Esophagus (tissue), 2 donors: ENCODE measurements around the gene POFUT2. TPM values are rescaled to one million over a fixed set of nuclear protein-coding genes. Genes with fewer than 3 reads are reported as not detected.

Source experiments
- H3K27ac ChIP-seq, 2 donors: one replicate each; pipeline ENCODE4 v1.5.1; 2013; ENCODE audit warnings: low read depth in 2 of 2, mild to moderate bottlenecking in 2 of 2, inconsistent platforms in 1 of 2, low read length in 1 of 2, moderate library complexity in 1 of 2
- H3K27me3 ChIP-seq, 2 donors: one replicate each; pipeline ENCODE4 v1.6.1; 2013; ENCODE audit warnings: low read length in 2 of 2, control low read depth in 1 of 2, mild to moderate bottlenecking in 1 of 2; ENCODE audit not compliant: insufficient read depth in 2 of 2, control insufficient read depth in 1 of 2
- H3K36me3 ChIP-seq, 2 donors: one replicate each; pipeline ENCODE4 v1.6.1; 2013; ENCODE audit warnings: low read length in 1 of 2; ENCODE audit not compliant: control insufficient read depth in 2 of 2, insufficient read depth in 2 of 2
- H3K4me1 ChIP-seq, 2 donors: one replicate each; pipeline ENCODE4 v1.6.1; 2013; ENCODE audit warnings: low read length in 1 of 2; ENCODE audit not compliant: control insufficient read depth in 2 of 2, insufficient read depth in 2 of 2
- H3K4me3 ChIP-seq, 2 donors: one replicate each; pipeline ENCODE4 v1.5.1; 2013; ENCODE audit warnings: low read length in 2 of 2, mild to moderate bottlenecking in 2 of 2, low read depth in 1 of 2, moderate library complexity in 1 of 2
- H3K9me3 ChIP-seq, 2 donors: one replicate each; pipeline ENCODE4 v1.6.1; 2013; ENCODE audit warnings: mild to moderate bottlenecking in 2 of 2, low read depth in 1 of 2, low read length in 1 of 2, moderate library complexity in 1 of 2; ENCODE audit not compliant: control insufficient read depth in 2 of 2, insufficient read depth in 1 of 2
- WGBS, 2 donors: extraction: QIAGEN DNeasy Blood & Tissue Kit; methylation state at CpG; one replicate each; pipeline ENCODE4 v1.1.7; 2013; 5-methylcytosine and 5-hydroxymethylcytosine counted together
- polyA plus RNA-seq, 2 donors: library from polyadenylated mRNA; stranded (reverse); fragments of 200-250 nt; gene quantifications; one replicate each; pipeline ENCODE4 v1.2.3, GENCODE V29; 2013
- donor health status: healthy with polysubstance abuse.
- donor health status: Bipolar disorder and iron deficiency.

Gene POFUT2
- polyA plus RNA-seq, 2 donors = 6.4 to 13.3 TPM

DNA sequence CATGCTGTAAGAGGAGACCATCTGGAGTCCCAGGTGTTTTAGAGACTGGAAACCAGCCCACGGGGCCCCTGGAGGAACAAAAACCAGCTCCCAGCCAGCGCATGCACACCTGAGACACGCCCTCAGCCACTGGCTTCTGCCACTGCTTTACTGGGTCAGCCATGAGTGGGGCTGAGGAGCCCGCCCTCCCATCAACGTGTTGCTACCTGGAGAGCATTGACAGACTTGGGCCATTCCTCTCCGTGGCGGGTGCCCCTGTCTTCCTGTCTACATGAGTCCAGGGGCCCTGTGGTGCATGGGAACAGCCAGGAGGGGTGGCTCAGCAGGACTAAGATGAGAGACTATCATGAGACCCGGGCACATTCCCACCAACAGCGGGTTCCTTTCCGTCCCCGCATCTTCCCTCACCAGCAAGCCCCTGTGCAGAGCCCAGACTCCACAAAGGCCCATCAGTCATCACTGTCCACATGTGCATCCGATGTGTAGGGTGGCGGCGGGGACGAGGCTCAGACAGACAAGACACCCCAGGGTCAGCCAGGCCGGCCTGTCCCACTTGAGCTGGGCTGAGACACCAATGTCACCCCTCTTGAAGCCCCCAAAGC, 45.4 kb upstream of the POFUT2 start:
- Histone ChIP-seq H3K4me3 (no peak overlapping the region), H3K9me3 (no peaks in the 10 kb centered on the region), H3K27me3 (no peaks in the 10 kb centered on the region), H3K4me1 (peaks cover 0 to 2% of the 10 kb centered on the region in 2 donors), H3K36me3 (no peaks in the 10 kb centered on the region), H3K27ac (no peak overlapping the region)
- WGBS, 2 donors = 74 to 78% methylated on average over 16 of the region's 16 CpGs

DNA sequence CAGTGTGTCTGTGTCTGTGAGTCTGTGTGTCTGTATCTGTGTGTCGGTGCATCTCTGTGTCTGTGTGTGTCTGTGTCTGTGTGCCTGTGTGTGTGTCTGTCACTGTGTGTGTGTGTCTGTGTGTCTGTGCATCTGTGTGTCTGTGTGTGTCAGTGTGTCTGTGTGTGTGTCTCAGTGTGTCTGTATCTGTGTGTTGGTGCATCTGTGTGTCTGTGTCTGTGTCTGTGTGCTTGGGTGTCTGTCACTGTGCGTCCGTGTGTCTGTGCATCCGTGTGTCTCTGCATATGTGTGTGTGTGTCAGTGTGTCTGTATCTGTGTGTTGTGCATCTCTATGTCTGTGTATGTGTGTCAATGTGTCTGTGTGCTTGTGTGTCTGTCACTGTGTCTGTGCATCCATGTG, 44.7 kb upstream of the POFUT2 start:
- Histone ChIP-seq H3K4me3 (no peak overlapping the region), H3K4me1 (peaks cover 0 to 5% of the 10 kb centered on the region in 2 donors), H3K27ac (no peak overlapping the region), H3K9me3 (no peaks in the 10 kb centered on the region), H3K36me3 (no peaks in the 10 kb centered on the region), H3K27me3 (no peaks in the 10 kb centered on the region)
- 88 to 93% methylated on average over 4 of the region's 4 CpGs for WGBS, 2 donors

DNA sequence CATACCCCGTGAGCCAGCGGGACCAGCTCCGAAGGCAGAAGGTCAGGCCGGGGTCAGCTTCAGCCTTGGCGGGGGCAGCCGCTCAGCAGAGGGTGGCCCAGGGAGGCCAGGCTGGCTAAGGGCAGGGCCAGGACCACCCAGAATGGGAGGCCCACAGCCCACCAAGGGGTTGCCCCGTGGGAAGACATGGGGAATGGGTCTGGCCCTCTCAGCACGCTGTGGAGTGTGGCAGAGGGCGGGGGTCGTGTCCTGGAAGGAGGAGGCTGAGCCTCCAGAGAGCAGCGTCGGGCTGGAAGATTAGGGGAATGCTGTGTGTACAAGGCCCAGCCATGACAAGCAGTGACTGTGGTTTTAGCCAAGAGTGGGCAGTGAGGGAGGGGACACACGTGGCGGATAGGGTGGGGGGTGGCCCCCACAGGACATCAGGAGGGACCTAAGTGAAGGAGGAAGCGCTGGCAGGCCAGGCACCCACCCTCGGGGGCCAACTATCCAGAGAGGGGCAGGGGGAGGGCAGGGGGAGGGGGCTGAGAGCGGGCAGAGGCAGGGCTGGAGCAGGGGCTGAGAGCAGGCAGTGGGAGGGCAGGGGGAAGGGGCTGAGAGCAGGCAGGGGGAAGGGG, 43.9 kb upstream of the POFUT2 start:
- peaks cover 0 to 5% of the 10 kb centered on the region in 2 donors for H3K4me1 ChIP-seq
- H3K27ac ChIP-seq = no peak overlapping the region
- no peak overlapping the region for H3K4me3 ChIP-seq
- no peaks in the 10 kb centered on the region for H3K36me3 ChIP-seq
- no peaks in the 10 kb centered on the region for H3K27me3 ChIP-seq
- 75% methylated on average over 15 to 17 of the region's 17 CpGs for WGBS, 2 donors
- no peaks in the 10 kb centered on the region for H3K9me3 ChIP-seq

DNA sequence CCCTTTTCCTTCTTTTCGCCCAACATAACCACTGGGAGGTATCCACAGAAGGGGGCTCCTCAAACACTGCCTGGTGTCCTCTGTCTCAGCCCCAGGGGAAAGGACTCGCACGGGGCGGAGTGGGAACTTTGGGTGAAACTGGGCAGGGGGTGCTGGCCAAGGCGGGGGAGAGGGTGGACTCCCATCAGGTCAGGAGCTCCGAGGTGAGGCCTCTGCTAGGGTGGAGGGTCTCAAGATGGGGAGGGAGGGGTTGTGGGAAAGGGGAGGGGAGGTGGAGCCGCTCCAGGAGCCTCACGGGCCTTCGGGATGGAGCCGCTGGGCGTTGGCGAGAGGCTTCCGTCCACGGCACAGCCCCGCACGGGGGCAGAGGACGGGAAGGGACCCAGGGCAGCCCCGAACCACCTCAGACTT, 43.2 kb upstream of the POFUT2 start:
- H3K27me3 ChIP-seq = no peaks in the 10 kb centered on the region
- H3K4me1 ChIP-seq = peaks cover 0 to 5% of the 10 kb centered on the region in 2 donors
- H3K9me3 ChIP-seq = no peaks in the 10 kb centered on the region
- 92 to 95% methylated on average over 18 of the region's 18 CpGs for WGBS, 2 donors
- H3K4me3 ChIP-seq = no peak overlapping the region
- H3K27ac ChIP-seq = no peak overlapping the region
- H3K36me3 ChIP-seq = no peaks in the 10 kb centered on the region

DNA sequence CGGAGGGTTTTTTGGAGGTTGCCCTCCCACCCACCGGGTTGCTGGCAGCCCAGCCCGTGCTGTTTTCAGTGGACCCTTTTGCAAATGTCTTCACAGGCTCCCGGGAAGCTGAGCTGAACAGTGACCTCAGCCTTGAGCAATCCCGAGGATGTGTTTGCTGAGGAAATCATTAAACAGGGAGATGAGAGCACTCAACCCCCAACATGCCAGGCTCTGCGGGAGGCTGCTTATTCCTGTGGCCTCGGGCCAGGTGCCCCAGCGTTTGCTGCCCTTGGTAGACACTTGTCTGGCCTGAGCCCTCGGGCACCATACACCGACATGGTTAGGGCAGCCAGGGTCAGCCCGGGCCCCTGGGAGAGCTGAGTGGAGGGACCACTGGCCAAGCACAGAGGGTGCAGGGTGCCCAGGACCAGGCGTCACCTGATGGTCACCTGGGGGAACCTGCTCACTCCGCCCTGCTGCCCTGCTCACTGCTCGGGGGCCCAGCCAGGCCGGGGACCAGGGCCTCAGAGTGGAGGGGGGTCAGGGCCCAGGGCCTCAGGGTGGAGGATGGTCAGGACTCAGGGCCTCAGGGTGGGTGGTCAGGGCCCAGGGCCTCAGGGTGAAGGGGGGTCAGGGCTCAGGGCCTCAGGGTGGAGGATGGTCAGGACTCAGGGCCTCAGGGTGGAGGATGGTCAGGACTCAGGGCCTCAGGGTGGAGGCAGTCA, 42.5 kb upstream of the POFUT2 start:
- Histone ChIP-seq H3K9me3 (no peaks in the 10 kb centered on the region), H3K4me3 (no peak overlapping the region), H3K36me3 (no peaks in the 10 kb centered on the region), H3K27ac (peak overlapping the region in 1 of 2 donors; percentile 68), H3K4me1 (peaks cover 0 to 5% of the 10 kb centered on the region in 2 donors), H3K27me3 (no peaks in the 10 kb centered on the region)
- WGBS, 2 donors = 44 to 47% methylated on average over 15 of the region's 15 CpGs

DNA sequence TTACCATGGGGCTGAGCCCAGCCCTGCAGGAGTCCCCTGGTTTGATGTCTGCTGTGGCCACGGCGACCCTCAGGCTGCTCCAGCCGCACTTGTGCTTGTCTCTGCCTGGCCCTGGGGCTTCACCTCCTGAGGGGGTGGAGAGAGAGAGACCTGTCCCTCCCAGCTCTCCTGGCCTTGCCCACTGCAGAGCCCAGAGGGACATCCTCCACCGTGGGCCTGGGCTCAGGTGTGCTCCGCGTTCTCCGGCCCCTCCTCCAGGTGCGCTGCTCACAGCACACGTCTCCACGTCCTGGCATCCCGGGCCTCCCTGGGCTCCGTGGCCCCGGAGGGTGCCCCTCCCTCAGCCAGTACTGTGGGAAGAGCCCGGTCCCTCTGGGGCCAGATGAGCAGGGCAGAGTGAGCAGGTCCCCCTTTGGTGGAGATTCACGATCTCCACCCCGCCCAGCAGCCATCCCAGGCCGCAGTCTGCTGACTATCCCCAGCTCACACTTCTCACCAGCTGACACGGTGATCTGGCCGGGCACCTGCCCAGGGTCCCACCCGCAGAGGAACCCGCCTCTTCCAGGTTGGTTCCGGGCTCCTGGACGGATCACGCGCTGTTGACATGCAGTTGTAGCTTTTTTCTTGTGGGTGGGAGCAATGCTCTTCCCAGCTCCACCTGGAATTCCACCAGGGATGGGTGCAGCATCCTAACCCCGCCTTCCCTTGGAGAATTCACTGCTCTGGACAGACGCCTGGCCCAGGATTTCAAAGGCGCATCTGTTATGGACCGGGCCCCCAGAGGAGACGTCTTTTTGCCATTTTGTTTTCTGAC, 41.8 kb upstream of the POFUT2 start:
- WGBS, 2 donors = 60 to 65% methylated on average over 30 of the region's 30 CpGs
- Histone ChIP-seq H3K4me1 (peaks cover 0 to 6% of the 10 kb centered on the region in 2 donors), H3K4me3 (no peak overlapping the region), H3K27ac (peak overlapping the region in 1 of 2 donors; percentile 15), H3K9me3 (no peaks in the 10 kb centered on the region), H3K36me3 (no peaks in the 10 kb centered on the region), H3K27me3 (no peaks in the 10 kb centered on the region)

DNA sequence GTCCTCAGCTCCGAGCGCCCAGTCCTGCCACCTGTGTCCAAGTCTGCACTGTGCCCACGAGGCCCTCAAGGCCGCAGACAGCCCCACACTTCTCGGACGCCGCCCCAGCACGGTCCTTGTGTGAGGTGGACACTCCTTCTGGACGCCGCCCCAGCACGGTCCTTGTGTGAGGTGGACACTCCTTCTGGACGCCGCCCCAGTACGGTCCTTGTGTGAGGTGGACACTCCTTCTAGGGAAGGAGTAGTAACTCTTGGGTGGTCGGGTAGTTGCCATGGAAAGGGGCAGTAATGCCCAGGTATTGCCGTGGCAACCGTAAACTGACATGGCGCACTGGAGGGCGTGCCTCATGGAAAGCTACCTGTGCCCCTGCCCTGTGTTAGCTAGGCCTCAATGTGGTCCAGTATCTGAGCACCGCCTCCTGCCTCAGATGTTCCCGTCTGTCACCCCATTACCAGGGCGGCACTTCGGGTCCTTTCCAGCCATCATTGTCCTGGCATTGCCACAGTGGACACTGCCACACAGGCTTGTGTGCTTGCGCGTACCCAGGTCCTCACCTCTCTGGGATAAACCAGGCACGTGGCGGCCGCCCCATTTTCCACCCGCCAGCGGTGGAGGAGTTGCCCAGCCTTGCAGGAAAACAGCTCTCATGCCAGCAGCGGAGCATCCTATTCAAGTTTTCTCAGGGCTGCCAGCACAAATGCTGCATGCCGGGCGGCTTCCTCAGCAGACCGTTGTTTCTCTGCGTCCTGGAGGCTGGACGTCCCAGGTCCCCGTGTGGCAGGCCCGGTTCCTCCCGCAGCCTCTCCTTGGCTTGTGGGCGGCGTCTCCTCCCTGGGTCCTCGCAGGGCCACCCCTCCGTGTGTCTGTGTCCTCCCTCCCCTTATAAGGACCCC, 40.8 kb upstream of the POFUT2 start:
- Histone ChIP-seq H3K4me1 (peaks cover 0 to 4% of the 10 kb centered on the region in 2 donors), H3K27ac (no peak overlapping the region), H3K9me3 (no peaks in the 10 kb centered on the region), H3K27me3 (no peaks in the 10 kb centered on the region), H3K4me3 (no peak overlapping the region), H3K36me3 (no peaks in the 10 kb centered on the region)
- 78 to 87% methylated on average over 43 of the region's 43 CpGs for WGBS, 2 donors

DNA sequence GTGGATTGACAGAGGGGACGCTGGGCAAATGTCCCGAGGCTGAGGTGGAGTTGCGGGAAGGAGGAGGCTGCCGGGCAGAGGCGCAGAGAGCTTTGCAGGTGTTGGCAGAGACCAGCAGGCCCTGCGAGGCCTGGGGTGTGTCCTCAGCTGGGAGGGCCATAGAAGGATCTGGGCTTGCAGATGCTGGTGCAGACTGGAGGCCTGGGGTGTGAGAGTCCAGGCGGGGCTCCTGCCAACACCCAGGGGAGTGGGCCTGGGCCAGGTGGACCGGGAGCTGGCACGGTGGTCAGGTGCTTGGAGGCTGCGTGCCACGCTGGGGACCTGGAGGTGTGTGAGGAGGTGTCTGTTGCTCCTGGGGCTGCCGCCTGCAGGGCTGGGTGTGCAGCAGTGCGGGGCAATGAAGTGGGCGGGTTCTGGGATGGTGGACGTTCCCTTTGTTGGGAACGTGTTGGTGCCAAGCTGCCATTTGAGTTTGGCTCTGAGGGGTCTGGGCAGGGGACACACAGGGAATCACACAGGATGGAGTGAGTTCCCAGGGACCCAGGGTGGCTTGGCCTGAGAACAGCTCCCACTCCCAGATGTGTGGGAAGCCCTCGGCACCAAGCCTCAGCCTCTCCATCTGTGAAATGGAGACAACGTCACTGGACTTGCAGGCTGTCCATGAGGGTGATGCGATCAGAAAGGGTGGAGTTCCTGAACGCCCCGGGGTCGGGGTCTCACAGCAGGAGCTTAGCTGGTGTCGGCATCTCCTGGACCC, 39.9 kb upstream of the POFUT2 start:
- Histone ChIP-seq H3K27ac (no peak overlapping the region), H3K36me3 (no peaks in the 10 kb centered on the region), H3K9me3 (no peaks in the 10 kb centered on the region), H3K4me1 (peaks cover 0 to 4% of the 10 kb centered on the region in 2 donors), H3K4me3 (no peak overlapping the region), H3K27me3 (no peaks in the 10 kb centered on the region)
- 62 to 67% methylated on average over 23 of the region's 23 CpGs for WGBS, 2 donors
